Measurements from ENCODE around the gene SNX30. TPM values are rescaled to one million over a fixed set of nuclear protein-coding genes. Genes with fewer than 3 reads are reported as not detected.
"Not testable (repeated sequence)": the region's sequence is repeated elsewhere in the genome, so short reads cannot be mapped to it uniquely, and the experiment has no call there.

The SNX30 gene
- total RNA-seq: 1 to 10 TPM; 3.4 to 3.7 TPM

GRCh38 chr9:112750016-112750763, at the start of gene SNX30:
TSS of gene SNX30 (plus strand) at chr9:112750760. CDS start at chr9:112751002, 242 bp downstream.
- CTCF ChIA-PET: interaction anchor here (1.3 kb wide), 1 partner anchor 33 kb away, joined by 4 read pairs; the partner anchor contains the start of gene INIP
- POLR2A ChIA-PET: interaction anchor here (1.3 kb wide), 1 partner anchor 32 kb away, joined by 6 read pairs; the partner anchor contains the start of gene INIP

- POLR2A ChIA-PET: no interaction called here
- CTCF ChIA-PET: no interaction called here
These were observed 47.3 kb upstream of the SNX30 start for GRCh38 chr9:112703304-112703703.

- CTCF ChIA-PET: no interaction called here
These were observed 44.7 kb upstream of the SNX30 start for GRCh38 chr9:112705768-112706427.

GRCh38 chr9:112711050-112711689, 39.4 kb upstream of the SNX30 start:
- ChIA-PET CTCF (no interaction called here), POLR2A (no interaction called here)

More at GRCh38 chr9:112705768-112706427, 44.7 kb upstream of the SNX30 start:
- POLR2A ChIA-PET: no interaction called here

GRCh38 chr9:112712678-112713077, 37.9 kb upstream of the SNX30 start:
- ChIA-PET CTCF (no interaction called here), POLR2A (interaction anchor here (0.5 kb wide), 1 partner anchor 226 kb away, joined by 3 read pairs; no protein-coding TSS in a partner anchor)

- POLR2A ChIA-PET: interaction anchor here (0.6 to 2.2 kb wide), 5 partner anchors 32 to 1087 kb away, joined by 3 to 6 read pairs (median 5); partner anchors contain the start of genes DNAJC25, PTBP3 and SNX30
- CTCF ChIA-PET: interaction anchor here (0.6 to 1.7 kb wide), 5 partner anchors 33 to 231 kb away, joined by 3 to 7 read pairs (median 4); partner anchors contain the start of genes KIAA1958 and SNX30
These were observed 32.8 kb upstream of the SNX30 start, which contains the start of gene INIP for GRCh38 chr9:112717661-112718331. TSS of gene INIP (minus strand) at chr9:112718117. CDS start at chr9:112716485, 1,632 bp downstream.

- ChIA-PET POLR2A (interaction anchor here (2.2 kb wide), 1 partner anchor 32 kb away, joined by 6 read pairs; no protein-coding TSS in a partner anchor), CTCF (interaction anchor here (1.0 to 1.6 kb wide), 2 partner anchors 70 to 74 kb away, joined by 3 to 7 read pairs; no protein-coding TSS in a partner anchor)
These were observed 31.3 kb upstream of the SNX30 start for GRCh38 chr9:112719241-112719691.

- POLR2A ChIA-PET: no interaction called here
These were observed 30.9 kb upstream of the SNX30 start for GRCh38 chr9:112719696-112720095.

GRCh38 chr9:112720113-112720780, 30.3 kb upstream of the SNX30 start:
- ChIA-PET POLR2A (no interaction called here), CTCF (interaction anchor here (0.6 kb wide), 2 partner anchors 89 to 557 kb away, joined by 4 read pairs; no protein-coding TSS in a partner anchor)

More at GRCh38 chr9:112719696-112720095, 30.9 kb upstream of the SNX30 start:
- CTCF ChIA-PET: interaction anchor here (0.6 kb wide), 1 partner anchor 556 kb away, joined by 4 read pairs; no protein-coding TSS in a partner anchor

GRCh38 chr9:112722749-112723148, 27.8 kb upstream of the SNX30 start:
- CTCF ChIA-PET, POLR2A ChIA-PET: not testable (repeated sequence)

GRCh38 chr9:112725961-112726360, 24.6 kb upstream of the SNX30 start:
- ChIA-PET POLR2A (no interaction called here), CTCF (no interaction called here)

GRCh38 chr9:112726428-112726827, 24.1 kb upstream of the SNX30 start:
- CTCF ChIA-PET: no interaction called here
- POLR2A ChIA-PET: no interaction called here

GRCh38 chr9:112728401-112728800, 22.2 kb upstream of the SNX30 start:
- ChIA-PET POLR2A (no interaction called here), CTCF (no interaction called here)

GRCh38 chr9:112731971-112732370, 18.6 kb upstream of the SNX30 start:
- ChIA-PET POLR2A (no interaction called here), CTCF (no interaction called here)

GRCh38 chr9:112734892-112735291, 15.7 kb upstream of the SNX30 start:
- ChIA-PET POLR2A (no interaction called here), CTCF (no interaction called here)

- POLR2A ChIA-PET: no interaction called here
- CTCF ChIA-PET: interaction anchor here (0.7 kb wide), 1 partner anchor 12 kb away, joined by 4 read pairs; no protein-coding TSS in a partner anchor
These were observed 7.2 kb upstream of the SNX30 start for GRCh38 chr9:112743216-112743836.

GRCh38 chr9:112744177-112744576, 6.4 kb upstream of the SNX30 start:
- POLR2A ChIA-PET: no interaction called here
- CTCF ChIA-PET: no interaction called here

GRCh38 chr9:112747094-112747493, 3.5 kb upstream of the SNX30 start:
- POLR2A ChIA-PET: no interaction called here
- CTCF ChIA-PET: no interaction called here
